H1 (cell line): ENCODE data around the gene ULBP1. TPM values are rescaled to one million over a fixed set of nuclear protein-coding genes. Genes with fewer than 3 reads are reported as not detected.
"Not testable (repeated sequence)": the region's sequence is repeated elsewhere in the genome, so short reads cannot be mapped to it uniquely, and the experiment has no call there.

Experiments used
- CTCF ChIA-PET: fragments of 300-600 bp; sonication (Branson Sonifier 250); formaldehyde crosslinking; loops from one replicate; lab custom pipeline; 2021; ENCODE audit not compliant: partially characterized antibody; lab: Charles Lee
- POLR2A ChIA-PET: fragments of 300-600 bp; sonication (Branson Sonifier 250); formaldehyde crosslinking; loops from one replicate; lab custom pipeline; 2021; ENCODE audit warnings: inconsistent platforms; ENCODE audit not compliant: partially characterized antibody; lab: Charles Lee
- DNase-seq, 2 experiments: peaks; one replicate each; pipeline versions ENCODE4 v3.0.0 to v3.0.0-alpha.2; 2010 to 2022; ENCODE audit warnings: low spot score in 2 of 2, low read depth in 1 of 2, mixed read lengths in 1 of 2
- FAIRE-seq: peaks from 2 replicates; lab custom pipeline; 2011; peaks lifted over from hg19 to GRCh38; lab: Jason Lieb, UNC
- H2AFZ ChIP-seq: 2 replicates; pipeline ENCODE4 v1.8.1; 2012; ENCODE audit warnings: low read length, inconsistent platforms
- H2AK5ac ChIP-seq: 2 replicates; pipeline ENCODE4 v1.6.1; 2013; ENCODE audit warnings: low read depth, low read length
- H2BK120ac ChIP-seq: replicated peaks from 2 replicates; pipeline ENCODE3; 2013; ENCODE audit warnings: low read depth, low read length, inconsistent platforms
- H2BK12ac ChIP-seq: 2 replicates; pipeline ENCODE4 v1.6.1; 2013; ENCODE audit warnings: low read depth, low read length
- H2BK15ac ChIP-seq: 2 replicates; pipeline ENCODE4 v1.6.1; 2013; ENCODE audit warnings: low read length
- H2BK20ac ChIP-seq: 2 replicates; pipeline ENCODE4 v1.6.1; 2013; ENCODE audit warnings: low read length
- H2BK5ac ChIP-seq: 2 replicates; pipeline ENCODE4 v1.6.1; 2013; ENCODE audit warnings: low read depth, low read length
- H3K14ac ChIP-seq: 2 replicates; pipeline ENCODE4 v1.6.1; 2013; ENCODE audit warnings: inconsistent platforms; ENCODE audit not compliant: insufficient read length
- H3K18ac ChIP-seq: 2 replicates; pipeline ENCODE4 v1.6.1; 2013; ENCODE audit warnings: low read length; ENCODE audit errors: extremely low read depth
- H3K23ac ChIP-seq: 2 replicates; pipeline ENCODE4 v1.6.1; 2013; ENCODE audit warnings: inconsistent platforms; ENCODE audit not compliant: insufficient read length
- H3K23me2 ChIP-seq: 2 replicates; pipeline ENCODE4 v1.6.1; 2013; ENCODE audit warnings: low read depth, low read length
- H3K27ac ChIP-seq: 2 replicates; pipeline ENCODE4 v1.6.1; 2011; ENCODE audit warnings: low read depth, low read length, inconsistent platforms
- H3K27me3 ChIP-seq, 4 experiments: replicated peaks in 1 of 4; 1 replicate in 1 of 4; 2 replicates in 3 of 4; pipeline versions ENCODE4 v1.6.1 to v1.8.1; 2011 to 2013; ENCODE audit warnings: low read length in 3 of 4, mild to moderate bottlenecking in 3 of 4, inconsistent platforms in 2 of 4, mixed read lengths in 2 of 4, moderate library complexity in 1 of 4; ENCODE audit not compliant: control insufficient read depth in 3 of 4, insufficient read depth in 3 of 4; ENCODE audit errors: extremely low read depth in 1 of 4
- H3K36me3 ChIP-seq, 4 experiments: 2 replicates each; pipeline versions ENCODE4 v1.6.1 to v1.8.1; 2011 to 2013; ENCODE audit warnings: mild to moderate bottlenecking in 4 of 4, low read length in 3 of 4, moderate library complexity in 2 of 4, control low read depth in 1 of 4, inconsistent platforms in 1 of 4; ENCODE audit not compliant: insufficient read depth in 4 of 4, control insufficient read depth in 2 of 4
- H3K4ac ChIP-seq: replicated peaks from 2 replicates; pipeline ENCODE3; 2013; ENCODE audit warnings: low read length, low read depth, mixed read lengths, inconsistent platforms; ENCODE audit not compliant: insufficient read length
- H3K4me1 ChIP-seq, 4 experiments: replicated peaks in 1 of 4; 1 replicate in 1 of 4; 2 replicates in 3 of 4; pipeline versions ENCODE4 v1.6.1 to v1.8.1; 2011 to 2013; ENCODE audit warnings: low read length in 3 of 4, inconsistent platforms in 2 of 4, mixed read lengths in 1 of 4; ENCODE audit not compliant: insufficient read depth in 4 of 4, control insufficient read depth in 3 of 4
- H3K4me2 ChIP-seq, 2 experiments: 2 replicates each; pipeline versions ENCODE4 v1.6.1 to v1.8.1; 2011 to 2013; ENCODE audit warnings: low read depth in 2 of 2, low read length in 2 of 2, control low read depth in 1 of 2, inconsistent platforms in 1 of 2, mild to moderate bottlenecking in 1 of 2; ENCODE audit not compliant: insufficient read depth in 1 of 2
- H3K4me3 ChIP-seq, 4 experiments: fragments of 200-600, 300-600 bp in 1 of 4; sonication (generic), shearing (Covaris generic), sonication (Bioruptor Twin) in 1 of 4; 2 replicates each; pipeline versions ENCODE4 v1.5.1 to v1.8.1; 2011 to 2016; ENCODE audit warnings: low read length in 4 of 4, low read depth in 3 of 4, control low read depth in 2 of 4, inconsistent platforms in 2 of 4, mild to moderate bottlenecking in 2 of 4, mixed read lengths in 1 of 4, moderate library complexity in 1 of 4; ENCODE audit not compliant: insufficient read depth in 2 of 4; ENCODE audit errors: extremely low read depth in 1 of 4
- H3K56ac ChIP-seq: replicated peaks from 2 replicates; pipeline ENCODE3; 2013; ENCODE audit warnings: low read depth, mild to moderate bottlenecking, mixed read lengths, low read length, inconsistent platforms; ENCODE audit not compliant: insufficient read length
- H3K79me1 ChIP-seq: 2 replicates; pipeline ENCODE4 v1.6.1; 2013; ENCODE audit warnings: low read depth, low read length, control low read depth
- H3K79me2 ChIP-seq, 2 experiments: 2 replicates each; pipeline versions ENCODE4 v1.6.1 to v1.8.1; 2012 to 2013; ENCODE audit warnings: low read length in 2 of 2, mild to moderate bottlenecking in 2 of 2, inconsistent platforms in 1 of 2; ENCODE audit not compliant: insufficient read depth in 2 of 2, control insufficient read depth in 1 of 2
- H3K9ac ChIP-seq, 4 experiments: replicated peaks in 1 of 4; 1 replicate in 1 of 4; 2 replicates in 3 of 4; pipeline versions ENCODE4 v1.6.1 to v1.8.1; 2011 to 2013; ENCODE audit warnings: low read depth in 3 of 4, low read length in 3 of 4, control low read depth in 2 of 4, mild to moderate bottlenecking in 2 of 4, moderate library complexity in 2 of 4, inconsistent platforms in 1 of 4; ENCODE audit errors: extremely low read depth in 1 of 4
- H3K9me3 ChIP-seq, 2 experiments: 2 replicates each; pipeline versions ENCODE4 v1.6.1 to v1.8.1; 2012 to 2013; ENCODE audit warnings: mild to moderate bottlenecking in 2 of 2, moderate library complexity in 2 of 2, control low read depth in 1 of 2, inconsistent platforms in 1 of 2, low read depth in 1 of 2, low read length in 1 of 2, mixed read lengths in 1 of 2; ENCODE audit not compliant: insufficient read depth in 2 of 2
- H4K20me1 ChIP-seq, 2 experiments: replicated peaks in 1 of 2; 2 replicates each; pipeline versions ENCODE3 to v1.8.1; 2011 to 2013; ENCODE audit warnings: inconsistent platforms in 2 of 2, low read length in 2 of 2, mild to moderate bottlenecking in 1 of 2; ENCODE audit not compliant: insufficient read depth in 2 of 2, control insufficient read depth in 1 of 2
- H4K5ac ChIP-seq: 2 replicates; pipeline ENCODE4 v1.6.1; 2013; ENCODE audit warnings: low read length, low read depth, mixed read lengths, inconsistent platforms; ENCODE audit not compliant: insufficient read length
- H4K8ac ChIP-seq: 2 replicates; pipeline ENCODE4 v1.8.0; 2013; ENCODE audit warnings: mild to moderate bottlenecking, moderate library complexity, low read length, inconsistent platforms; ENCODE audit not compliant: insufficient read depth; ENCODE audit errors: extremely low read depth
- H4K91ac ChIP-seq: replicated peaks from 2 replicates; pipeline ENCODE3; 2013; ENCODE audit warnings: low read length, mixed read lengths, inconsistent platforms; ENCODE audit not compliant: insufficient read length
- SIRT6 ChIP-seq: IDR thresholded peaks from one replicate; pipeline ENCODE4 v1.7.1; 2012; ENCODE audit warnings: low read length, inconsistent platforms
- SRF ChIP-seq: IDR thresholded peaks from 2 replicates; pipeline ENCODE4 v1.6.1; 2011; ENCODE audit warnings: mild to moderate bottlenecking, low read depth, low read length, moderate library complexity
- ZNF274 ChIP-seq: IDR thresholded peaks from 2 replicates; pipeline ENCODE4 v1.7.0; 2012; ENCODE audit warnings: low read length, borderline replicate concordance; ENCODE audit errors: extremely low read depth
- WGBS, 2 experiments: shearing (Covaris generic) in 1 of 2; methylation state at CpG; one replicate each; pipeline versions ENCODE4 v1.1.6 to v1.1.7; 2013 to 2015; ENCODE audit warnings: low lambda C conversion rate in 2 of 2, mixed read lengths in 2 of 2, inconsistent platforms in 1 of 2, low coverage in 1 of 2, missing lambda C conversion rate in 1 of 2; ENCODE audit not compliant: insufficient replicate concordance in 2 of 2, insufficient coverage in 1 of 2, insufficient read length in 1 of 2; ENCODE audit errors: extremely low coverage in 1 of 2, missing lambda C conversion rate in 1 of 2; 5-methylcytosine and 5-hydroxymethylcytosine counted together
- polyA plus RNA-seq, 7 experiments: library from polyadenylated mRNA; depleted of rRNA in 3 of 7; stranded (reverse) in 5 of 7; unstranded in 2 of 7; fragments of >200 nt in 5 of 7; fragments of 200-250 nt in 2 of 7; gene quantifications; 1 replicate in 5 of 7; 2 replicates in 1 of 7; 4 replicates in 1 of 7; pipeline versions ENCODE4 v1.2.1 to v1.2.3, GENCODE V29; 2011 to 2013; ENCODE audit warnings: missing spikeins in 2 of 7, mixed read lengths in 2 of 7
- total RNA-seq: library from RNA; stranded (reverse); fragmentation: NEBNext Ultra II Directional; extraction: Animal tissue kit (Norgen Biotek cat#: 25700); gene quantifications from 2 replicates; pipeline ENCODE4 v1.2.1, GENCODE V29; 2021

The ULBP1 gene
- total and polyA plus RNA-seq, 2 of the 8 experiments (the other 6 are each of a cell fraction or from before 2014, with no cell fraction given) = 0.32 to 0.60 TPM

GRCh38 chr6:149918151-149918905, 45.4 kb upstream of the ULBP1 start (continued):
- TF ChIP-seq SIRT6 (no peak), SRF (no peak), ZNF274 (no peak)

- H3K56ac ChIP-seq, H2AK5ac ChIP-seq, H3K79me2 ChIP-seq, H2BK12ac ChIP-seq, H3K9ac ChIP-seq, H2AFZ ChIP-seq, H2BK120ac ChIP-seq, H4K91ac ChIP-seq, H2BK5ac ChIP-seq, H3K23ac ChIP-seq, H3K4ac ChIP-seq, FAIRE-seq, H2BK15ac ChIP-seq, H3K18ac ChIP-seq, H4K8ac ChIP-seq, H3K36me3 ChIP-seq, H3K4me1 ChIP-seq, H3K4me3 ChIP-seq, H3K9me3 ChIP-seq, H3K79me1 ChIP-seq, H4K5ac ChIP-seq, H3K4me2 ChIP-seq, H3K14ac ChIP-seq, H4K20me1 ChIP-seq, H3K27ac ChIP-seq, POLR2A ChIA-PET, H2BK20ac ChIP-seq, DNase-seq: not testable (repeated sequence)
- H3K23me2 ChIP-seq = peaks cover 12% of the 10 kb centered on the region; the same call in 1 of the 2 replicates
- 84% methylated on average over 8 of the region's 11 CpGs; no CpG with 5 or more reads in 1 of the 2 experiments for WGBS, 2 experiments
- CTCF ChIA-PET = interaction anchor here (0.8 to 4.1 kb wide), 5 partner anchors 15 to 113 kb away, joined by 3 to 19 read pairs (median 4); no protein-coding TSS in a partner anchor
- peaks cover 24 to 42% (median 37%) of the 10 kb centered on the region in 4 experiments for H3K27me3 ChIP-seq
Observed at GRCh38 chr6:149919126-149919833, 44.5 kb upstream of the ULBP1 start.
